Motor neuron (in vitro differentiated cells): ENCODE data around the gene ARFIP2. TPM values are rescaled to one million over a fixed set of nuclear protein-coding genes. Genes with fewer than 3 reads are reported as not detected.

Experiments
- ATAC-seq, 8 experiments: fragments of 200-7000 bp; cut with Tn5 transposase; replicated peaks in 6 of 8; 2 replicates each; pipeline ENCODE4 v1.8.0; 2021; ENCODE audit warnings: mild to moderate bottlenecking in 8 of 8, moderate library complexity in 8 of 8
- H3K27ac ChIP-seq, 2 donors: fragments of 250-450 bp; sonication (Bioruptor Pico); 2 replicates each; pipeline ENCODE4 v1.9.0; 2021; ENCODE audit warnings: antibody characterized with exemption in 2 of 2, mild to moderate bottlenecking in 2 of 2, moderate library complexity in 1 of 2
- H3K4me1 ChIP-seq, 2 donors: fragments of 250-450 bp; sonication (Bioruptor Pico); replicated peaks in 1 of 2; 2 replicates each; pipeline ENCODE4 v1.6.1; 2021; ENCODE audit warnings: antibody characterized with exemption in 2 of 2, mild to moderate bottlenecking in 2 of 2, moderate library complexity in 1 of 2
- H3K4me3 ChIP-seq, 5 donors: fragments of 250-450 bp; sonication (Bioruptor Pico); 2 replicates each; pipeline ENCODE4 v1.9.0; 2021; ENCODE audit warnings: antibody characterized with exemption in 5 of 5, mild to moderate bottlenecking in 5 of 5, moderate library complexity in 4 of 5
- WGBS, 10 experiments: fragments of 450-650 bp; shearing (Covaris generic); methylation state at CpG; one replicate each; pipeline ENCODE4 v1.0.0; 2022; 5-methylcytosine and 5-hydroxymethylcytosine counted together
- in situ Hi-C, 9 experiments: fragments of 400-800 bp; cut with MboI; loops; one replicate each; pipeline ENCODE4 v1.15.0; 2021; ENCODE audit warnings: low sequenced_read_pairs in 9 of 9, low pct_unique_long_range_greater_than_20kb in 2 of 9; ENCODE audit not compliant: unreplicated experiment in 9 of 9
- total RNA-seq, 8 experiments: library from RNA; unstranded; fragments of 300-600 nt; gene quantifications; 2 replicates each; pipeline versions ENCODE4 v1.2.3 to v1.2.4, GENCODE V29; 2022

ARFIP2 gene
- total RNA-seq, 8 experiments from 2014 or later, result 36.8 to 63.4 (median 57.2) TPM

DNA sequence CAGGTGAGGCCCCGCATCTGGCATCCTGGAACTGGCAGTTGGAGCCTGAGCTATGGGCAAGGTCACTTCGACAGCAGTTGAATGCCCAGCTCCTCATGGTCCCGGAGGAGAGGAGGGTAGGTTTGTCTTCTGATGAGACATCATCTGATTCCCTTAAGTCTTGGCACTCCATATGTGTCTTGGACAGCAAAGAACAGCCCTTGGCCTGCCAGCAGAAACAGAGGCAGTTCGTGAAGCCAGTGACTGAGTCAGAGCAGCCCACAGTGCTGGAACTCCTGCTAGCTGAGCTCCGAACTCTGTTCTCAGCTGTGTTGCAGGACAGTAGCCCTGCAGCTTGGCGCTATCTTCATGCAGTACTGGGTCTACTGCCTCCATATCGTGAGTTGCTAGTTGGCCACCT is 17.0 kb upstream of the ARFIP2 start:
- Histone ChIP-seq H3K4me1 (no peaks in the 10 kb centered on the region), H3K27ac (no peak overlapping the region), H3K4me3 (no peak overlapping the region)
- ATAC-seq, result peak in 2 of 8 experiments; percentile 4 to 8
- 0 to 90% (median 52%) methylated on average over 1 to 4 of the region's 7 CpGs; no CpG with 5 or more reads in 4 of the 10 experiments for WGBS, 10 experiments
- in situ Hi-C loops, result no loop called here

DNA sequence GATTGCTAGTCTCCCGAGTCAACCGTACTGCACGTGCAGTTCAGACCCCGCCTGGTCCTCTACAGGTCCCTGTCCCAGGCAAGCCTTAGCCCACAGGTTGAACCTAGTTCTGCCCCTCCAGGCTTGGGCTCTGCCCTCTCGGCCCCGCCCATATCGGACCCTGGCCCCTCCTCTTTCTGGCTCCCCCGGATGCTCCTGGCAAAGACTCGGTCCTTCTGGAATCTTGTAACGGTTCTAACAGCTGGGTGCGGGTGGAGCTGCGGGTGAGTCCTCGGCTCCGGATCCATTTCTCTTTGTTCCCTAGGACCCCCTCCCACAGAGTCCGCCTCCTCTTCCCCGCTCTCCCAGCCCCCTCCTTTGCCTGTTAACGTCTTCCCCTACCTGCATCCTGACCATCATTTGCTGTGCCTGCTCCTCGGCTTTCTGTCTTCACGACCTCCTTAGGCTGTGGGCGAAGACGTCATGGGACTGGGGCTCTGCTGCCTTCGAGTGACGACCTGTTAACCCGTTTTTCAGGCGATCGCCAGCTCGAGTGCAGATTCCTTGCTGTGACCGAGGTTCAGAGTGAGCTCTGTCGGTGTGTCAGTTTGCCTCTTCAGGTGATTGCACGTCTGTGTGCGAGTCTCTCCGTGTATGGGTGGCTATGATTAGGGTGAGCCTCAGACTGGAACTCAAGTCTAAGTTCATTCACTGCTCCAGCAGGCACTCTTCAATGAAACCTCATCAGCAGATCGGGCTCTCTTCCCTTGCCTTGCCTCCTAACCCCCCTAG is 16.1 kb upstream of the ARFIP2 start, which contains the start of gene DNHD1:
DNHD1 (plus strand) TSS at position 212 of the 771 bp plus-strand sequence. CDS start 936 bp downstream, outside the sequence.
- H3K4me1 ChIP-seq, result no peaks in the 10 kb centered on the region
- in situ Hi-C loops, result no loop called here
- ATAC-seq, result peak in 2 of 8 experiments; percentile 19 to 21
- H3K4me3 ChIP-seq, result no peak within 1 kb of the TSS
- no peak within 1 kb of the TSS for H3K27ac ChIP-seq
- 30 to 100% (median 58%) methylated on average over 1 to 6 of the region's 33 CpGs; no CpG with 5 or more reads in 6 of the 10 experiments for WGBS, 10 experiments

- Histone ChIP-seq H3K27ac (no peak overlapping the region), H3K4me3 (no peak overlapping the region), H3K4me1 (no peaks in the 10 kb centered on the region)
- no peak for ATAC-seq
- in situ Hi-C loops, result no loop called here
- 60 to 100% (median 94%) methylated on average over 1 to 4 of the region's 4 CpGs; no CpG with 5 or more reads in 1 of the 10 experiments for WGBS, 10 experiments
Measured at GRCh38 chr11:6489306-6489705, 8.2 kb upstream of the ARFIP2 start.

DNA sequence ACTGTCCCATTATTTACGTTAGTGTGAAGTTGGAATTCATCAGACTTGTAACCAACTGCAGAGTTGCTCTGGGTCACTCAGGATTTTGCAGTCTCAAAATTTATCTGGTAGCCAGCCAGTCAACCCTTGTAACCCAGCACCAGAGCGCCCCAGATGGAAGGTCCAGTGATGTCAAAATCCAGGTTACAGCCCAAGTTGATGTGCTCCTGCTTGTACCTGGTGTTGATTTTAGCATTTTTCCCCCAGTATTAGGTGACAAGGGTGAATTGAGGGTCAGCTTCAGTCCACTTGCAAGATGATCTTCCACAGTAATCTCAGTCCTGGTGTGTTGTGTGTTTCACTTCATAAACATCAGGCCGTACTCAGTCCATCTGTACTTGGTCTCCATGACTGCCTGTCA is 7.7 kb upstream of the ARFIP2 start:
- Histone ChIP-seq H3K4me3 (no peak overlapping the region), H3K27ac (no peak overlapping the region), H3K4me1 (no peaks in the 10 kb centered on the region)
- no peak for ATAC-seq
- in situ Hi-C loops, result no loop called here
- 40 to 100% (median 100%) methylated on average over 1 to 2 of the region's 3 CpGs; no CpG with 5 or more reads in 3 of the 10 experiments for WGBS, 10 experiments

DNA sequence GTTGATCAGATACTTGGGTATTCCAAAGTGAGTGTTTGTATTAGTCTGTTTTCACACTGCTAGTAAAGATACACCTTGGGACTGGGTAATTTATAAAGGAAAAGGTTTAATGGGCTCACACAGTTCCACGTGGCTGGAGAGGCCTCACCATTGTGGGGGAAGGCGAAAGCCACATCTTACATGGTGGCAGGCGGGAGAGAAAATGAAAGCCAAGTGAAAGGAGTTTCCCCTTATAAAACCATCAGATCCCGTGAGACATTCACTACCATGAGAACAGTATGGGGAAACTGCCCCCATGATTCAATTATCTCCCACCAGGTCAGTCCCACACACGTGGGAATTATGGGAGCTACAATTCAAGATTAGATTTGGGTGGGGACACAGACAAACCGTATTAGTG is 7.2 kb upstream of the ARFIP2 start:
- no peak overlapping the region for H3K27ac ChIP-seq
- in situ Hi-C loops, result no loop called here
- H3K4me1 ChIP-seq, result no peaks in the 10 kb centered on the region
- ATAC-seq, result no peak
- no peak overlapping the region for H3K4me3 ChIP-seq
- WGBS, 10 experiments, result 60 to 100% (median 83%) methylated on average over 1 to 4 of the region's 6 CpGs; no CpG with 5 or more reads in 1 of the 10 experiments

- Histone ChIP-seq H3K4me1 (peaks cover 5 to 7% of the 10 kb centered on the region in 2 donors), H3K27ac (no peak overlapping the region), H3K4me3 (no peak overlapping the region)
- in situ Hi-C loops, result no loop called here
- no peak for ATAC-seq
- WGBS, 10 experiments, result 60 to 100% (median 100%) methylated on average over 1 of the region's 1 CpG; no CpG with 5 or more reads in 2 of the 10 experiments
Measured at GRCh38 chr11:6486938-6487337, 5.8 kb upstream of the ARFIP2 start.

DNA sequence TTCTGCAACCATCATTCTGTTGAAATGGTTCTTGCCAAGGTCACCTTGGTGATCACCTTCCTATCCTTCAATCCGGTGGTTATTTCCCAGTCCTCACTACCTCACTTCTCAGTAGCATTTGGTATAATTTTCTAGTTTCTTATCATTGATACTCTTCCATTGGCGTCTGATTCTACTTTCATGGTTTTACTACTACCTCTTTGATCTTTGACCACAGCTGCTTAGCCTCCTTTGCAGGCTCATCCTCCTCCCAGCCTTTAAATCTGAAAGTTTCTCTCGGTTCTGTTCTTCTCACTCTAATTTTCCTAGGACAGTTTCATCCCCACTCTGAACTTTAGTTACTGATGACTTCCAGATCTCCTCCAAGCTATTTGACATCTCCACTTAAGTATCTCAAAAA is 5.1 kb upstream of the ARFIP2 start:
- 22 to 100% (median 96%) methylated on average over 1 to 3 of the region's 3 CpGs for WGBS, 10 experiments
- Histone ChIP-seq H3K27ac (no peak overlapping the region), H3K4me1 (peaks cover 5 to 7% of the 10 kb centered on the region in 2 donors), H3K4me3 (no peak overlapping the region)
- in situ Hi-C loops, result no loop called here
- ATAC-seq, result no peak

GRCh38 chr11:6485661-6486060 is 4.5 kb upstream of the ARFIP2 start:
- no peak for ATAC-seq
- H3K27ac ChIP-seq, result no peak overlapping the region
- no peak overlapping the region for H3K4me3 ChIP-seq
- in situ Hi-C loops, result no loop called here
- peaks cover 5 to 7% of the 10 kb centered on the region in 2 donors for H3K4me1 ChIP-seq
- 75 to 100% (median 97%) methylated on average over 2 to 3 of the region's 3 CpGs for WGBS, 10 experiments

DNA sequence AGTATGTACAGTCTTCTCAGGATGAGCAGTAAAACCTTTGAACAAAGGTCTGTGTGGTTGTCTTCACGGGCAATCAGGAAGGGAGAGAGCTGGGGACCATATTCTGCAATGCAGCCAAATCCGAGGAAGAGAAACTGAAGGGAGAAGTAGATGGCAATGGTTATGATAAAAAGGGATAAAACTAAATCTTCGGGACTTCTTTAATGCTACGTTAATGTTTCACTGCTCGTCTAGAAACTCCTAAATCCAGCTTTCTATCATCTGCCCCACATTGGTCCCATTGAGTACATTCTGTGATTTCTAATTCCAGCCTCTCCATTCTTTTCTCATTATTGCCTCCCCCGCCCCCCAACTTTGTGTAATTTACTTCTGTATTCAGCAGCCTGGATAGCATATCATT is 1.9 kb upstream of the ARFIP2 start:
- in situ Hi-C loops, result no loop called here
- H3K4me3 ChIP-seq, result peak overlapping the region in 1 of 5 donors; percentile 95
- peaks cover 12 to 13% of the 10 kb centered on the region in 2 donors for H3K4me1 ChIP-seq
- ATAC-seq, result no peak
- no peak overlapping the region for H3K27ac ChIP-seq
- 77 to 100% (median 94%) methylated on average over 1 to 6 of the region's 6 CpGs for WGBS, 10 experiments

- Histone ChIP-seq H3K27ac (peak overlapping the region; percentile 71 to 97), H3K4me3 (peak overlapping the region; percentile 67 to 98 (median 95)), H3K4me1 (peaks cover 12 to 13% of the 10 kb centered on the region in 2 donors)
- in situ Hi-C loops, result no loop called here
- 58 to 96% (median 85%) methylated on average over 2 to 4 of the region's 4 CpGs; no CpG with 5 or more reads in 2 of the 10 experiments for WGBS, 10 experiments
- ATAC-seq, result no peak
Measured at GRCh38 chr11:6482441-6482840, 1.3 kb upstream of the ARFIP2 start.

GRCh38 chr11:6481924-6482275 is 769 bp upstream of the ARFIP2 start:
- peak overlapping the region; percentile 67 to 98 (median 95) for H3K4me3 ChIP-seq
- H3K27ac ChIP-seq, result peak overlapping the region; percentile 71 to 97
- 0 to 11% (median 7%) methylated on average over 1 to 7 of the region's 13 CpGs; no CpG with 5 or more reads in 6 of the 10 experiments for WGBS, 10 experiments
- peaks cover 12 to 13% of the 10 kb centered on the region in 2 donors for H3K4me1 ChIP-seq
- peak in 3 of 8 experiments; percentile 2 to 9 (median 8) for ATAC-seq
- in situ Hi-C loops, result no loop called here

GRCh38 chr11:6480299-6480914 is 724 bp downstream of the ARFIP2 start:
- in situ Hi-C loops, result no loop called here
- H3K4me1 ChIP-seq, result peaks cover 12 to 13% of the 10 kb centered on the region in 2 donors
- WGBS, 10 experiments, result 33 to 93% (median 64%) methylated on average over 2 to 8 of the region's 9 CpGs; no CpG with 5 or more reads in 2 of the 10 experiments
- peak overlapping the region; percentile 67 to 98 (median 95) for H3K4me3 ChIP-seq
- ATAC-seq, result no peak
- H3K27ac ChIP-seq, result peak overlapping the region; percentile 83 to 97

GRCh38 chr11:6476571-6476970 is 4.6 kb downstream of the ARFIP2 start:
- in situ Hi-C loops, result no loop called here
- no peak overlapping the region for H3K4me3 ChIP-seq
- H3K27ac ChIP-seq, result no peak overlapping the region
- peaks cover 18 to 24% of the 10 kb centered on the region in 2 donors for H3K4me1 ChIP-seq
- 80 to 100% (median 92%) methylated on average over 1 to 4 of the region's 4 CpGs; no CpG with 5 or more reads in 6 of the 10 experiments for WGBS, 10 experiments
- no peak for ATAC-seq
